H54 (cell line): ENCODE data around the gene HPCAL1.

ENCODE experiments used
- DNase-seq: peaks from one replicate; pipeline ENCODE4 v3.0.0; 2011; ENCODE audit warnings: low spot score, mixed read lengths; ENCODE audit not compliant: insufficient read length
- FAIRE-seq: peaks from 3 replicates; lab custom pipeline; 2011; peaks lifted over from hg19 to GRCh38; lab: Jason Lieb, UNC
- POLR2A ChIP-seq: IDR thresholded peaks from 2 replicates; pipeline ENCODE4 v1.6.1; 2011; ENCODE audit warnings: low read depth, mild to moderate bottlenecking, low read length

The HPCAL1 gene

DNA sequence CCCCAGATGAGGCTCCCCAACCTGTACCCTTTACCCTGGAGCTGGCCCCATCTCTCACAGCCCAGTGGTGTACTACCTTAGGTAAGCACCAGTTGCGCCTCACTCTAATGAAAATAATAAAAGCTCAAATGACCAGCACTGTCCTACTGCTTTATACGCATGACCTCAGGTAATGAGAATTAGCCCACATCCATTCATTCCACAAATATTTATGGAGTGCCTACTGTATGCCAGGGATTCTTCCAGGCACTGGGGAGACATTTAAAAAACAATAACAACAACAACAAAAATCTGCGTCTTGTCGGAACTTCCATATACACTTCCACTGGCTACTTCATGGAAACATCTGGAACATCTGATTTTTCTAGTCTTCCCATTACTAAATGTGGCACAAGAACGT, 20.8 kb downstream of the HPCAL1 start:
- no peak for TF ChIP-seq POLR2A
- DNase-seq (no peak), FAIRE-seq (no peak)

DNA sequence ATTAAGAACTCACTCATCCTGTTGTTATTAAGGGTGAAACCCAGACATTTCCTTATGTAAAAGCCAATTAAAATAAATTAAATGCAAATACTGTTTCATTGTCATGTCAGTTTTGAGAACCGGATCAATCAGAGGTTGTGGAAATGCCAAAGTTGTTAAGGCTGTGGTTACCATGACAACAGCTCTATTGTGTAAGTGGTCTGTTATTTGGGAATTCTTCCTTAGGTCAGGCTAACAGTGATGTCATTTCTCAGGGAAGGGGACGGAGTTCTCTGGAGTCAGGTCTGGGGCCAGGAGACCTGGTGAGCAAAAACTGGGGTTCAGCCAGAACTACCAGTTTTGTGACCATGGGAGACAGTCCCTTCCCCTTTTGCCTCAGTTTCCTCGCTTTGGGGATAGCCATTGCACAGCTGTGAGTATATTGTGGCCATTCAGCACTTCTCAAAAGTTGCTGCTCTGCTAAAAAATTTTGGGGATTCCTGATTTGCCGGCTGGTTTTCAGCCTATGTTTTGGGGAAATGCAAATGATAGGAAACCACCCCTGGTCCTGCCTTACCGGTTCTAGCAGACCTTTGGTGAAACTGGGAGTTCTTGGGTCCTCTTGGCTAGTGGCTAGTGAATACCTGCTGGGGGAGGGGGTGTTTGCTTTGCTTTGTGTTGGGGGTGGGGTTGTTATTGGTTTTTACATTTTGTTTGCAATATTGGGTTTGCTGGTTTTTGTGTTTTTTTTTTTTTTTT, 21.6 kb downstream of the HPCAL1 start:
- TF ChIP-seq POLR2A: no peak
- no peak for FAIRE-seq
- DNase-seq: no peak

DNA sequence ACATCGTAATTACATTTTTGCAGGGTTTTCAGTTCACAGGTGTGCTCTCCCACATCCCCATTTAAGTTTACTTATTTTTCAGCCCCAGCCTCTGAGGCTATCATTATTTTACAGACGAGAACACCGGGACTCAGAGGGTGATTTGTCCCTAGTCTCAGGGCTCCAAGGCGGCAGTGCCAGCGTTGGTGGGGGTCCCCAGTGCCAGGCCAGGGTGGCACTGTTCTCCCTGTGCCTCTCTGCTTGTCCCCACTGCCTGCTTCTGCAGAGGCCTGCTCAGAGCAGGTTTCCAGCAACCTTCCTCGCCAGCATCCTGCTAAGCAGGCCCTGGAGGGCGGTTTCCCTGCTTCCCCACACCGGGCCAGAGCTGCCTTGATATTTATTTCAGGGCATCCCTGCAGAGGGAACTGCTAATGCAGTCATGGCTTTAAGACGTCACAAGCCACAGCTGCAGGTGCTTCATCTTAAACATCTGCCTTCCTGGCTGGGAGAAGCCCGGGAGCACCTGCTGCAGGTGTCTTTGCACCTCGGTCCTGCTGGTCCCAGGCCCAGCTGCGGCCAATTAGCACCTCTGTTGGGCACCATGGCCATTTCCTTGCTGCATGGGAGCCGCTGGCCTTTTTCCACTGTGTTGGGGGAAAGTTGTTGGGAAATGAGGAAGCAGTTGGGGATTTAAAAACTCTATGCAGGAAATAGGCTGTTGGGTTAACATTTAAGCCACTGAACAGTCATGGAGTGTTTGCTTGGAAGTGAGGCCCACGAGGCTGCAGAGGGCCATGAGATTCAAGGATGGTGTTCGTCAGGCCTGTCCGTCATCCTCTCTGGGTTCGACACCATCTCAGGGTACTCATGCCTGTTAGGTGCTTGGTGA, 22.8 kb downstream of the HPCAL1 start:
- no peak for DNase-seq
- no peak for TF ChIP-seq POLR2A

DNA sequence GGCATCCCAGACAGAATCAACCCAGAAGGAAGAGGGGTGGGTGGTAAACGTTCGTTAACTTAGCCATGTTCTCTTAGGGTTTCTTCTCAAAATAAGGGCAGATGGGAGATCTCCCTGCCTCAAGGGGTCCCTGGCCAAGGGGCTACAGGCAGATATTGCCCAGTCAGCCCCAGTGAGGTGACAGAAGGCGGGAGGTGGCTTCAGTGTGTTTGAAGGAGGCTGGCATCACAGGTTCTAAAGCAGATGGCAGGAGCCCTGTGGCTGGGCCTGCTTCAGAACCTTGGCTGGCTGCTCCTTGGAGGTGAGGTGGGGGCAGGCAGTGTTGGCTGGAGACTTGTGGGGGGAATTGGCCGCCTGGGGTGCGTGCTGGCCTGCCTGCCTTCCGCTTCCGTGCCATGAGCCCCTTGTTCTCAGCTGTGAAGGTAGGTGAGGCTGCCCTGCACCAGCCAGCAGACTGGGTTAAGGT, 23.5 kb downstream of the HPCAL1 start:
- FAIRE-seq (no peak), DNase-seq (no peak)
- TF ChIP-seq POLR2A: no peak

More for the DNA sequence above, 22.8 kb downstream of the HPCAL1 start:
- FAIRE-seq: no peak

DNA sequence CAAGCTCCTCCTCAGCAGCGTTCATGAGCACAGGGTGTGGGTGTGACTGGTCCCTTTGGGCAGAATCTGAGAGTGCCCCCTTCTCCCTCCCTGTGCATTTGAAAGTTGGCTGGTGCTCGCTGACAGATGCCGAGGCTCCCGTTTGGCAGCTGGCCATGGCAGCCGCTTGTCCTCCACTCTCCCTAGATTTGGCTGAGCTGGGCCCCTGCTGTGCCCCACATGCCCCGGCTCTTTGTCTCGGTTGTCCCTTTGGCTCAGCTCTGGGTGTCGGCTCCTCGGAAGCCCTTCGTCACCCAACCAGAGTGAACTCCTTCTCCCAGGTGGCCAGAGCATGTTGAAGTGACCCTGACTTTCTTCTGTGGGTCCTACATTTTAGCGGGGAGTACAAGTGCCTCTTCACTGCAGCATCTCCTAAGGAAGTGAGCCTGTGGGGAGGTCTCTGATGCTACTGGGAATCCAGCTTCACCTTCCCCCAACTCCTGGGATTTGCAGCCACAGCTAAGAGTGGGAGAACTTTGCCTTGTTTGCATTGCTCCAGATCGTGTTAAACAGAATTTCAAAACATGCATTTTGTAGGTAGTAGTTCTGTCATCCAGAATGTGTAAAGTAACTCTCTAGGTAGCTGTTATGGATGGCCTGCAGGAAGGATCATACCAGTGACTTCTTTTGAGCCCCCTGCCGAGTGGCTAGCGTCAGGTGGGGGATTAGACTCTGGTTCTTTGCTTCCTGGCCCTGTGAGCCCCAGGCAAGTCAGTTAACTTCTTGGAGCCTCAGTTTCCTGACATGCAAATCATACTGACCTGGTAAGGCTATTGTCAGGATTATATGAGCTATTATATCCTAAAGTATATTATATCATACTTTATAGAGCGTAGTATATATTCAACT, 24.2 kb downstream of the HPCAL1 start:
- no peak for FAIRE-seq

DNA sequence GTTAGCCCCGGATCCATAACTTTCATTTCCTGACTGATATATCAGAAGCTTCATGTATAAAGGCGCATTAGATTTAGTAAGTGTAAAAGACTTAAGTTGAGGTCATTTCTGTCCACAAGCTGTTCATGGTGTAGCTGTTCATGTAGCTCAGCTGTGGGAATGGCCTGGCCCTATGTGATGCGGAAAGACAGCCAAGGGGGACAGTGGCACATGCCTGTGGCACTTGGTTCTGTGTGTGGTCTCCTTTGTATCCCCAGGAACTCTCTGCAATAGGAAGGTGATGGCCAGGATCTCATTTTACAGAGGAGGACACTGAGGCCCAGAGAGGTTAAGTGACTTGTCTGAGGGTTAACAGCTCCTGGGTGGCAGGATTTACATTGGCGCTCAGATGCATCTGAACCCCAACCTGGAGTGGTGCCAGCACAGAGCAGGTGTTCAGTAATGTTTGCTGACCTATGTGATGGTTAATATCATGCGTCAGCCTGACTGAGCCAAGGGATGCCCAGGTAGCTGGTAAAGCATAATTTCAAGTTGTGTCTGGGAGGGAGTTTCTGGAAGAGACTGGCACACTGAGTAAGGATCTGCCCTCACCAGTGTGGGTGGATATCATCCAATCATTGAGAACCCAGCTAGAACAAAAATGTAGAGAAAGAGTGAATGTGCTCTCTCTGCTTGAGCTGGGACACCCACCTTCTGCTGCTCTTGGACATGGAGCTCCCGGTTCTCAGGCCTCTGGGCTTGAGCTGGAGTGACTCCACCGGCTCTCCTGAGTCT, 25.4 kb downstream of the HPCAL1 start:
- no peak for DNase-seq
- no peak for FAIRE-seq

More for the DNA sequence above, 24.2 kb downstream of the HPCAL1 start:
- no peak for DNase-seq
- no peak for TF ChIP-seq POLR2A

DNA sequence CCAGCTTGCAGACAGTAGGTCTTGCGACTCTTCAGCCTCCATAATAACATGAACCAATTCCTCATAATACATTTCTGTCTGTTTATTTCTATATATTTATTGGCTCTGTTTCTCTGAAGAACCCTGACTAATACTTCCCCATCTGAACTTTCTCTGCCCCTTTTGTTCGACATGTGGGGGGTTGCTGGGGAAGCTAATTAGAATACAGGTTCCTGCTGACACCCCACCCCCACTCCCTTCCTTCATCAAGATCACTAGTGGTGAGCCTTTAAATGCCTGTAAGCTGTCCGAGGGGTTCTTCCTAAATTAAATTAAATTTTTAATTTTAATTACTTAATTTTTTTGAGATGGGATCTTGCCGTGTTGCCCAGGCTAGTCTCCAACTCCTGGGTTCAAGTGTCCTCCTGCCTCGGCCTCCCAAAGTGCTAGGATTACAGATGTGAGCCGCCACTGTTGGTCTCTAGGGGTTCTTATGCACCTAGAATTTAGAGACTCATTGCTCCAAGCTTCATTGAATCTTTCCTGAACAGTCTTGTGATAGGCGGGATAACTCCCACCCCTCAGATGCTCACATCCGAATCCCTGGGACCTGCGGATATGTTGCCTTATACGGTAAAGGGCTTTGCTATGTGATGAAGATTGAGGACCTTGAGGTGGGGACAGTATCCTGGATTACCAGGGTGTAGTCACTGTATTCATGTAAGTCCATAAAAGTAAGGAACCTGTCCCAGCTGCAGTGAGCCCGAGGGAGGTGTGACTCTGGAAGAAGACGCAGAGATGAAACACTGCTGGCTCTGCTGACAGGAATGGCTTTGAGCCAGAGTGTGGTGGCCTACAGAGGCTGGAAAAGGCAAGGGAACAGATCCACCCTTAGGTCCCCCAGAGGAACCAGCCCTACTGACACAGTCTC, 26.2 kb downstream of the HPCAL1 start:
- FAIRE-seq: no peak
- DNase-seq: no peak
- TF ChIP-seq POLR2A: no peak

More for the DNA sequence above, 25.4 kb downstream of the HPCAL1 start:
- TF ChIP-seq POLR2A: no peak

DNA sequence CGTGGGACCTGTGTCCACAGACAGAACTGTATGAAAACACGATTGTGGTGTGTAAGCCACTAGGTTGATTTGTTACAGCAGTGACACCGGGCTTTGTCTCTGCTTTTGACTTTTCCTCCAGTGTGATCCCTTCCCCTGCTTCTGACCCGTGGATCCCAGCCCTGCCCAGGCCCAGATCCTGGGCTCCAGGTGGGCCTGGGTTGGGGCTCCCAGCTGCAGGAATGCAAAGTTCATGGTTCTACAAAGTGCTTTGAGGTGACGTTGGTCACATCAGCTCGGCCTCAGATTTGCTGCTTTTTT, 26.8 kb downstream of the HPCAL1 start:
- no peak for TF ChIP-seq POLR2A
- DNase-seq (no peak), FAIRE-seq (no peak)

DNA sequence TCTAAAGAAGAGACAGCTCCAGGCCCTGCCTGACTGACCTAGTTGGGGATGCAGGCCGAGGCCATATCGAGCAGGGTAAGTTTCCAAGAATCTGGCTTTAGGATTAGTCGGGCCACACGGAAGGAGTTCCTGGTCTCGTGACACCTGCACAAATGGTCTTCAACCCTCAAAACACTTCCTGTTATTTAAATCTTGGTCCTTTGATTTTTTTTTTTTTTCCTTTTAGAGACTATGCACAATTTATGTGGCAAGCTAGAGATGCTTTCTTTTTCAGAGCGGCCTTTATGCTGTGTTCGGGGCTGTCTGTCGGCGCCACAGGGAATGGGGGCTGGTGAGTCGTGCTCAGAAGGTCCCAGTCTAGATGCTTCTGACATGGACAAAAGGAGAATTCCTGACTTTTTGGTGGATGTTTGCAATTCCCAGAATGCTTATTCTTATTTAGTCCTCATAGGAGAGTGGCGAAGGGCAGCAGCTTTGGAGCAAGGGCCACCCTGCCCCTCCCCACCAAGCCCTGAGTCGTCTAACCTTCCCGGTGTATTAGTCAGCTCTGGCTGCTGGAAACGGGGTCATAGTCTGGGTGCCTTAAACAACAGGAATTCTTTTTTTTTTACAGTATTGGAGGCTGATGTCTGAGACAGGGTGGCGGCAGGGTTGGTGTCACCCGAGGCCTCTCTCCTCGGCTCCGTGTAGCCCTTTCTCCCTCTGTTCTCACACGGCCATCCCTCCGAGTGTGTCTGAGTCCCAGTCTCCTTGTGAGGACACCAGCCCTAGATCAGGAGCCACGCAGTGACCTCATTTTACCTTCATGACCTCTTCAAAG, 27.4 kb downstream of the HPCAL1 start:
- TF ChIP-seq POLR2A: no peak
- DNase-seq (peak; percentile 77), FAIRE-seq (peak; percentile 66)

DNA sequence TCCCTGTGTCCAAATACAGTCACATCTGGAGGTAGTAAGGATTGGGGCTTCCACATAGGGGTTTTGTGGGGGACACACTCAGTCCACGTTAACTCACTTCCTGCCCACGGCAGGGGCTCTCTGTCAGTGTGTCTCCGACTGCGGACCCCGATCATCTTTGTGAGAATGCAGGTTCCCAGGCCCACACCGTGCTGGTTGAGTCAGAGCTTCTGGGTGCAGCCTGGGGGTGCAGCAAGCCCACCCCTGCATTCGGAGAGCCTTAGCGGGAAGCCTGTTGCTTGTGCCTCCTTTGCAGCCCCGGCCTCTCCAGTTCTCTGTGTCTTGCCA, 28.0 kb downstream of the HPCAL1 start:
- DNase-seq (no peak), FAIRE-seq (no peak)
- no peak for TF ChIP-seq POLR2A

DNA sequence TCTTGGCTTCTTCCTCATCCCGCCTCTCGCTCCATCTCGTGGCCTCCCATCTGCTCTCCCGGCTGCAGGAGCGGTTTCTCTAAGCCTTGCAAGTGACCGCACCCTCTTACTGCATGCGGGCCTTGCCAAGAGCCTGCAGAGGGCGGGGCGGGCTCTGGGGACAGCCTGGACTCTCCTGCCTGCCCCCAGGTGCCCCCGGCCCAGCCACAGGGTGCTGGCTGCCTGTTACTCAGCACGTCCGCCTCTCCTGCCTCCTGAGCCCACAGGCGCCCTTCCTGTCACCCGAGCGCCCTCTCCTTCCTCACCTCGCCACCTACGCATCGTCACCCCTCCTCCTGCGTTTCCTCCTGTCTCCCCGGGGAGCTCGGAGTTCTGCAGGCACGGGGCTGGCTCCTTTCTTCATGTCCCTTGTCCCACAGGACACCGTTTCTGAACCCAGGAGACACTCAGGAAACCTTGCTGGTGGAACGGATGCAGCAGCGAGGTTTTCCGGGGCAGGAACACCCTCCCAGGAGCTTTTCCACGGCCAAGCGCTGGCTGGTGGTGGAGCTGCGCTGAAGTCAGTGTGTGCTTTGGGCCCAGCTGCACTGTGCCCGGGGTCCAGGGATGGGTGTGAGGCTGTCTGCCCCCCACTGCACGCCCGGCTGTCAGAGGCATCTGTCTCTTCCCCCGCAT, 28.5 kb downstream of the HPCAL1 start:
- FAIRE-seq: no peak
- no peak for TF ChIP-seq POLR2A
- peak; percentile 65 for DNase-seq
